ENCODE measurements around the gene C12orf50. TPM values are rescaled to one million over a fixed set of nuclear protein-coding genes. Genes with fewer than 3 reads are reported as not detected.

The C12orf50 gene
- polyA plus RNA-seq, 1 donor from 2014 or later: 0.30 TPM

DNA sequence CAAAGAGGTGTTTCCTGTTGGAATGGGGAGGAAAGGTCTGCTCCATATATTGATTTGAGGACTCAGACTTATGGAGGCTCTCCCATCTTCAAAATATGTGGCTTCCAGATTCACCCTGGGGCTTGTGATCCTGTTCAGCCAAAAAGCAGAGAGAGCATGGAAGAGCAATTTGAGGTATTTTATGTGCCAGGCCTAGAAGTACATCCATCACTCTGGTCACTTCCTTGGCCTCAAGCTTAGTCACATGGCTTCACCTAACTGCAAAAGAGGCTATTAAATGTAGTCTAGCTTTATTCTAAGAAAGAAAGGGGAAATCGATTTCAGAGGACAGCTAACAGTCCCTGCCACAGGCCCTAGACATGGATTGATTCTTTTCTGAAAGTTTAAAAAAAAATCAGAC, 86.2 kb downstream of the C12orf50 start:
- H2AFZ ChIP-seq (ENCODE audit: low read depth, low read length): no peak overlapping the region

DNA sequence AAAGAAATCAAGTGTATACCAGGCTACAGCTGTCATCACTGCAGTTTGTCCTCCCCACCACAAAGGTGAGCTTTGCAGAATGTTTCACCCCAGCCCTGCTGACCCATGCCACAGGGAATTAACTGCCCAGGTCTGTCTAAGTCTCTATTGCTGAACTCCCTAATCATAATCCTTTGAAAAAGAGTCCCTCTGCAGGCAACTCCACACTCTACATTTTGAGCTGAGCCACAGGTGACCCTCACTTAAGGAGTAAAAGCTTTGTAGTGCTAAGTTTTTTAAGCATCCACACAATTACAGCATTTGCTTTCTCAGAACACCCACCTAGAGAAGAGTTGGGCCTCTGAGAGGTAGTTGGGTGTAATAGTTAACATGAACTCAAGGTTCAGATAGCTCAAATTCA, 90.0 kb downstream of the C12orf50 start:
- no peaks in the 10 kb centered on the region for H3K79me2 ChIP-seq (replicated peaks; ENCODE audit: insufficient read depth, low read length)
- no peak overlapping the region for H3K9ac ChIP-seq (ENCODE audit: low read length)
- no peak overlapping the region for H2AFZ ChIP-seq (ENCODE audit: low read depth, low read length)
- no peaks in the 10 kb centered on the region for H3F3A ChIP-seq (ENCODE audit: insufficient read depth, low read length, poor library complexity, severe bottlenecking)
- H3K9me2 ChIP-seq (ENCODE audit: insufficient read depth, low read length): no peaks in the 10 kb centered on the region
- no peaks in the 10 kb centered on the region for H3K27me3 ChIP-seq (ENCODE audit: insufficient read depth, low read depth, low read length)
- TF ChIP-seq SMC3 (conservative IDR thresholded peaks at IDR 0.05; ENCODE audit: poor library complexity) (no peak), MXI1 (conservative IDR thresholded peaks at IDR 0.05; ENCODE audit: poor library complexity, severe bottlenecking) (no peak), RAD21 (conservative IDR thresholded peaks at IDR 0.05) (no peak), TAF1 (IDR thresholded peaks at IDR 0.05; ENCODE audit: low read depth) (no peak), EP300 (conservative IDR thresholded peaks at IDR 0.05; ENCODE audit: poor library complexity, severe bottlenecking) (no peak), POLR2AphosphoS5 (IDR thresholded peaks at IDR 0.05) (no peak), EZH2 (IDR thresholded peaks at IDR 0.05; ENCODE audit: borderline replicate concordance, insufficient read depth, low read length, poor library complexity, severe bottlenecking) (no peak)
- TF ChIP-seq, protein P1, sequence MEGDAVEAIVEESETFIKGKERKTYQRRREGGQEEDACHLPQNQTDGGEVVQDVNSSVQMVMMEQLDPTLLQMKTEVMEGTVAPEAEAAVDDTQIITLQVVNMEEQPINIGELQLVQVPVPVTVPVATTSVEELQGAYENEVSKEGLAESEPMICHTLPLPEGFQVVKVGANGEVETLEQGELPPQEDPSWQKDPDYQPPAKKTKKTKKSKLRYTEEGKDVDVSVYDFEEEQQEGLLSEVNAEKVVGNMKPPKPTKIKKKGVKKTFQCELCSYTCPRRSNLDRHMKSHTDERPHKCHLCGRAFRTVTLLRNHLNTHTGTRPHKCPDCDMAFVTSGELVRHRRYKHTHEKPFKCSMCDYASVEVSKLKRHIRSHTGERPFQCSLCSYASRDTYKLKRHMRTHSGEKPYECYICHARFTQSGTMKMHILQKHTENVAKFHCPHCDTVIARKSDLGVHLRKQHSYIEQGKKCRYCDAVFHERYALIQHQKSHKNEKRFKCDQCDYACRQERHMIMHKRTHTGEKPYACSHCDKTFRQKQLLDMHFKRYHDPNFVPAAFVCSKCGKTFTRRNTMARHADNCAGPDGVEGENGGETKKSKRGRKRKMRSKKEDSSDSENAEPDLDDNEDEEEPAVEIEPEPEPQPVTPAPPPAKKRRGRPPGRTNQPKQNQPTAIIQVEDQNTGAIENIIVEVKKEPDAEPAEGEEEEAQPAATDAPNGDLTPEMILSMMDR (IDR thresholded peaks at IDR 0.05; ENCODE audit: poor library complexity, severe bottlenecking): no peak
- TF ChIP-seq, protein P2, sequence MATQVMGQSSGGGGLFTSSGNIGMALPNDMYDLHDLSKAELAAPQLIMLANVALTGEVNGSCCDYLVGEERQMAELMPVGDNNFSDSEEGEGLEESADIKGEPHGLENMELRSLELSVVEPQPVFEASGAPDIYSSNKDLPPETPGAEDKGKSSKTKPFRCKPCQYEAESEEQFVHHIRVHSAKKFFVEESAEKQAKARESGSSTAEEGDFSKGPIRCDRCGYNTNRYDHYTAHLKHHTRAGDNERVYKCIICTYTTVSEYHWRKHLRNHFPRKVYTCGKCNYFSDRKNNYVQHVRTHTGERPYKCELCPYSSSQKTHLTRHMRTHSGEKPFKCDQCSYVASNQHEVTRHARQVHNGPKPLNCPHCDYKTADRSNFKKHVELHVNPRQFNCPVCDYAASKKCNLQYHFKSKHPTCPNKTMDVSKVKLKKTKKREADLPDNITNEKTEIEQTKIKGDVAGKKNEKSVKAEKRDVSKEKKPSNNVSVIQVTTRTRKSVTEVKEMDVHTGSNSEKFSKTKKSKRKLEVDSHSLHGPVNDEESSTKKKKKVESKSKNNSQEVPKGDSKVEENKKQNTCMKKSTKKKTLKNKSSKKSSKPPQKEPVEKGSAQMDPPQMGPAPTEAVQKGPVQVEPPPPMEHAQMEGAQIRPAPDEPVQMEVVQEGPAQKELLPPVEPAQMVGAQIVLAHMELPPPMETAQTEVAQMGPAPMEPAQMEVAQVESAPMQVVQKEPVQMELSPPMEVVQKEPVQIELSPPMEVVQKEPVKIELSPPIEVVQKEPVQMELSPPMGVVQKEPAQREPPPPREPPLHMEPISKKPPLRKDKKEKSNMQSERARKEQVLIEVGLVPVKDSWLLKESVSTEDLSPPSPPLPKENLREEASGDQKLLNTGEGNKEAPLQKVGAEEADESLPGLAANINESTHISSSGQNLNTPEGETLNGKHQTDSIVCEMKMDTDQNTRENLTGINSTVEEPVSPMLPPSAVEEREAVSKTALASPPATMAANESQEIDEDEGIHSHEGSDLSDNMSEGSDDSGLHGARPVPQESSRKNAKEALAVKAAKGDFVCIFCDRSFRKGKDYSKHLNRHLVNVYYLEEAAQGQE (IDR thresholded peaks at IDR 0.05; ENCODE audit: borderline replicate concordance): no peak
- no peak overlapping the region for H3K4me2 ChIP-seq (ENCODE audit: low read length)
- H3K27ac ChIP-seq (ENCODE audit: low read length): no peak overlapping the region
- no peaks in the 10 kb centered on the region for H3K9me3 ChIP-seq (ENCODE audit: low read length)
- no peak overlapping the region for H3K4me3 ChIP-seq (ENCODE audit: low read length)
- no peaks in the 10 kb centered on the region for H3K36me3 ChIP-seq (ENCODE audit: insufficient read depth, low read length)
- no peaks in the 10 kb centered on the region for H4K20me1 ChIP-seq (ENCODE audit: insufficient read depth)

More for the DNA sequence above, 86.2 kb downstream of the C12orf50 start:
- no peaks in the 10 kb centered on the region for H3F3A ChIP-seq (ENCODE audit: insufficient read depth, low read length, poor library complexity, severe bottlenecking)
- TF ChIP-seq EZH2 (IDR thresholded peaks at IDR 0.05; ENCODE audit: borderline replicate concordance, insufficient read depth, low read length, poor library complexity, severe bottlenecking): no peak
- no peak for TF ChIP-seq SMC3 (conservative IDR thresholded peaks at IDR 0.05; ENCODE audit: poor library complexity)
- no peak for TF ChIP-seq EP300 (conservative IDR thresholded peaks at IDR 0.05; ENCODE audit: poor library complexity, severe bottlenecking)
- TF ChIP-seq, protein P2 (IDR thresholded peaks at IDR 0.05; ENCODE audit: borderline replicate concordance): no peak
- no peak for TF ChIP-seq POLR2AphosphoS5 (IDR thresholded peaks at IDR 0.05)
- TF ChIP-seq, protein P1 (IDR thresholded peaks at IDR 0.05; ENCODE audit: poor library complexity, severe bottlenecking): no peak
- no peak for TF ChIP-seq RAD21 (conservative IDR thresholded peaks at IDR 0.05)
- no peak for TF ChIP-seq TAF1 (IDR thresholded peaks at IDR 0.05; ENCODE audit: low read depth)
- H3K4me2 ChIP-seq (ENCODE audit: low read length): no peak overlapping the region
- no peaks in the 10 kb centered on the region for H3K79me2 ChIP-seq (replicated peaks; ENCODE audit: insufficient read depth, low read length)
- H3K9me3 ChIP-seq (ENCODE audit: low read length): no peaks in the 10 kb centered on the region
- H3K36me3 ChIP-seq (ENCODE audit: insufficient read depth, low read length): no peaks in the 10 kb centered on the region
- no peak overlapping the region for H3K27ac ChIP-seq (ENCODE audit: low read length)
- no peaks in the 10 kb centered on the region for H4K20me1 ChIP-seq (ENCODE audit: insufficient read depth)
- no peaks in the 10 kb centered on the region for H3K27me3 ChIP-seq (ENCODE audit: insufficient read depth, low read depth, low read length)
- no peaks in the 10 kb centered on the region for H3K9me2 ChIP-seq (ENCODE audit: insufficient read depth, low read length)
- no peak overlapping the region for H3K9ac ChIP-seq (ENCODE audit: low read length)
- no peak overlapping the region for H3K4me3 ChIP-seq (ENCODE audit: low read length)
